HL-60 (cell line): Measurements from ENCODE around the gene SNRPA1.
A peak's percentile ranks its signal among the peaks of the same experiment; 100 is the strongest.
"Not testable (repeated sequence)": the region's sequence is repeated elsewhere in the genome, so short reads cannot be mapped to it uniquely, and the experiment has no call there.

Experiments
- DNase-seq, 2 experiments: peaks; one replicate each; pipeline ENCODE4 v3.0.0-alpha.2; 2010 to 2020; ENCODE audit warnings: low read depth in 1 of 2, low spot score in 1 of 2
- H3K27ac ChIP-seq: fragments of 250-450 bp; sonication (Bioruptor Pico); replicated peaks from 2 replicates; pipeline ENCODE4 v1.5.1; 2020; ENCODE audit warnings: mild to moderate bottlenecking, moderate library complexity
- H3K27me3 ChIP-seq: fragments of 250-450 bp; sonication (Bioruptor Pico); 2 replicates; pipeline ENCODE4 v1.5.1; 2021; ENCODE audit warnings: mild to moderate bottlenecking, moderate library complexity; ENCODE audit not compliant: insufficient read depth, poor library complexity, severe bottlenecking
- H3K4me3 ChIP-seq: replicated peaks from 2 replicates; pipeline ENCODE4 v1.5.1; 2011; ENCODE audit warnings: mild to moderate bottlenecking, control low read depth, low read length; ENCODE audit not compliant: insufficient read depth
- GABPA ChIP-seq: IDR thresholded peaks from 2 replicates; pipeline ENCODE4 v1.6.1; 2012; ENCODE audit warnings: low read depth
- POLR2AphosphoS5 ChIP-seq: IDR thresholded peaks from 2 replicates; pipeline ENCODE4 v1.6.1; 2012; ENCODE audit warnings: low read depth
- REST ChIP-seq: IDR thresholded peaks from 2 replicates; pipeline ENCODE4 v1.6.1; 2012; ENCODE audit warnings: low read depth; ENCODE audit not compliant: insufficient replicate concordance
- SPI1 ChIP-seq: IDR thresholded peaks from 2 replicates; pipeline ENCODE4 v1.6.1; 2012; ENCODE audit warnings: low read depth, mild to moderate bottlenecking, borderline replicate concordance
- TF ChIP-seq, protein P1 (sequence below): IDR thresholded peaks from one replicate; pipeline ENCODE4 v1.5.1; 2011; ENCODE audit warnings: low read length, control low read depth, inconsistent platforms; ENCODE audit not compliant: insufficient read depth

The SNRPA1 gene

DNA sequence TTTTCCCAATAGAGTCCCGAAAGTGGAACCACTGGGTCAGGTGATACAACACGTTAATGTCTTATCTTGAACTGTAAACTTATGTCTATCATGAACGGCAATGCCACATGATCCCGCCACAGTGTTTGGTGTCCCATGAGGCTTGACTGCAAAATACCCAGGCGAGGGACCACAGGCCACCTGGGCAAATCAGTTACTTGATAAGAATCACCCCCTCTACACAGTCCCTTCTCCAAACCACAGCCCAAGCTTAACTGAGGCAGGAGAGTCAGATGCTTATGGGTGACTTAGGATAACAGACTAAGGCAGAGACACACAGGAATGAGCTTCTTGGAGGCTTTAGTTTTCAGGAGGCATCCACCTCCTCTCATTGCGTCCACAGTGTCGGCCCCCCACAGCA, 42.9 kb upstream of the SNRPA1 start:
- H3K4me3 ChIP-seq: no peak overlapping the region
- DNase-seq: no peak
- H3K27ac ChIP-seq: no peak overlapping the region
- H3K27me3 ChIP-seq: no peaks in the 10 kb centered on the region
- TF ChIP-seq SPI1 (no peak), GABPA (no peak), REST (no peak), POLR2AphosphoS5 (no peak)
- TF ChIP-seq, protein P1, sequence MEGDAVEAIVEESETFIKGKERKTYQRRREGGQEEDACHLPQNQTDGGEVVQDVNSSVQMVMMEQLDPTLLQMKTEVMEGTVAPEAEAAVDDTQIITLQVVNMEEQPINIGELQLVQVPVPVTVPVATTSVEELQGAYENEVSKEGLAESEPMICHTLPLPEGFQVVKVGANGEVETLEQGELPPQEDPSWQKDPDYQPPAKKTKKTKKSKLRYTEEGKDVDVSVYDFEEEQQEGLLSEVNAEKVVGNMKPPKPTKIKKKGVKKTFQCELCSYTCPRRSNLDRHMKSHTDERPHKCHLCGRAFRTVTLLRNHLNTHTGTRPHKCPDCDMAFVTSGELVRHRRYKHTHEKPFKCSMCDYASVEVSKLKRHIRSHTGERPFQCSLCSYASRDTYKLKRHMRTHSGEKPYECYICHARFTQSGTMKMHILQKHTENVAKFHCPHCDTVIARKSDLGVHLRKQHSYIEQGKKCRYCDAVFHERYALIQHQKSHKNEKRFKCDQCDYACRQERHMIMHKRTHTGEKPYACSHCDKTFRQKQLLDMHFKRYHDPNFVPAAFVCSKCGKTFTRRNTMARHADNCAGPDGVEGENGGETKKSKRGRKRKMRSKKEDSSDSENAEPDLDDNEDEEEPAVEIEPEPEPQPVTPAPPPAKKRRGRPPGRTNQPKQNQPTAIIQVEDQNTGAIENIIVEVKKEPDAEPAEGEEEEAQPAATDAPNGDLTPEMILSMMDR: no peak

DNA sequence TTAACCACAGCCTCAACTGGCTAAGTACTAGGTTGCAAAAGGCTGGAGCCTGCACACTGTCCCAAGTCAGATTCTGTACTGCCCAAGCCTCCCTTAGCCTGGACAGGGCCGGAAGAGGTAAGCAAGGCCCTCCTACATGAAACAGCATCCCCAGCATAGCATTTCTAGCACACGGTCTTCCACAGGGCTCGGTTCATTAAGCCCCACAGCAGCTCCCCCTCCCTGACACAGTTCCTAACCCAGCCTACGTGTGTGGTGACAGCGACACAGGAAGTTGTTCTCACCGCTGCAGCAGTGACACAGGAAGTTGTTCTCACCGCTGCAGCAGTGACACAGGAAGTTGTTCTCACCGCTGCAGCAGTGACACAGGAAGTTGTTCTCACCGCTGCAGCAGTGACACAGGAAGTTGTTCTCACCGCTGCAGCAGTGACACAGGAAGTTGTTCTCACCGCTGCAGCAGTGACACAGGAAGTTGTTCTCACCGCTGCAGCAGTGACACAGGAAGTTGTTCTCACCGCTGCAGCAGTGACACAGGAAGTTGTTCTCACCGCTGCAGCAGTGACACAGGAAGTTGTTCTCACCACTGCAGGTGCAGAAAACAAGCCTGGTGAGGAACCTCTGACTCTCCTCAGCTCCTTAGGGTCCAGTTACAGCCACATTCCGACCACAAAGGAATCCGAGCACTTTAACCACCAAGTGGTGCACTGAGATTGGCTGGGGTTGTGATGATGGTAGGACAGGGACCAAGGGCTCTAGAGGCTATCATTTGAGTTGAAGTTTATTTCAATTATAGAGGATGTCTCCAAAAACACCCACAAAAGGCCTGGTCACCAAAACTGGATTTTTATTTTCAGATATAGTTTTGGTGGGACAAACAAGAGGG, 39.1 kb upstream of the SNRPA1 start:
- peak overlapping the region; percentile 78 for H3K27ac ChIP-seq
- DNase-seq: peak; percentile 73 to 82
- H3K4me3 ChIP-seq: peak overlapping the region; percentile 35
- not testable (repeated sequence) for H3K27me3 ChIP-seq
- TF ChIP-seq POLR2AphosphoS5 (peak; percentile 84), GABPA (peak; percentile 99)

GRCh38 chr15:101332061-101332467, 37.0 kb upstream of the SNRPA1 start:
- TF ChIP-seq, protein P1: no peak
- no peak for TF ChIP-seq GABPA
- no peak for TF ChIP-seq REST
- no peak for TF ChIP-seq POLR2AphosphoS5
- TF ChIP-seq SPI1: no peak
- DNase-seq: no peak
- no peak overlapping the region for H3K4me3 ChIP-seq
- no peaks in the 10 kb centered on the region for H3K27me3 ChIP-seq
- no peak overlapping the region for H3K27ac ChIP-seq

DNA sequence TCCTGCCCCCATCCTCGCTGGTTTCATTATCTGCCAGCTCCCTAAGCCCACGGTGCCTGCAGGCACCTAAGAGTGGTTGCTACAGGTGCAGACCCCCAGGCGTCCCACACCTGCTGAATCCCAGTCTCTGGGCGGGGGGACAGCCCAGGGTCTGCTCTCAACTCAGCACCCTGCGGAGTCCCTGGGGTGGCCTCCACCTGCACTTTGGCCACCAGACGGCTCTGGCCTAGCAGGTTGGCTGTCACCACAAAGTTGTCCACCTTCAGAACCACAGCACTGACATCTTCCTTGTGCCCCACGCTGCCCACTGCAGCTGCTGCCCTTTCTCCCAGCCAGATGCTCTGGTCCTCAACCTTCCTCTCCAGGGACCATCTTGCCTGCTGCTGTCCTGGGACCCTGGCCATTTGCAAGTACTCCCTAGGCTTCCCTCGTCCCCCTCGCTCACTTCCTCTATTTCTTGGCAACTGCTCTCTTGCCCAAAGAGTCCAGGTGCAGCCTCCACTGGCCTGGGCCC, 34.9 kb upstream of the SNRPA1 start:
- no peak for TF ChIP-seq POLR2AphosphoS5
- no peak for TF ChIP-seq REST
- no peak for TF ChIP-seq GABPA
- TF ChIP-seq SPI1: peak; percentile 81
- TF ChIP-seq, protein P1: no peak
- H3K4me3 ChIP-seq: no peak overlapping the region
- peak in 1 of 2 experiments; percentile 40 for DNase-seq
- H3K27ac ChIP-seq: no peak overlapping the region
- H3K27me3 ChIP-seq: no peaks in the 10 kb centered on the region
